B cell (primary cell): ENCODE data around the gene ARHGAP26. TPM values are rescaled to one million over a fixed set of nuclear protein-coding genes. Genes with fewer than 3 reads are reported as not detected.

Source experiments
- ATAC-seq: fragments of 200-7000 bp; cut with Tn5 transposase; one replicate; pipeline ENCODE4 v1.10.0; 2021; ENCODE audit warnings: low read depth, mild to moderate bottlenecking, moderate number of reproducible peaks, moderate library complexity
- CTCF ChIA-PET: fragments of 350-600 bp; sonication (Branson Sonifier 250); formaldehyde crosslinking; loops from one replicate; lab custom pipeline; 2021; ENCODE audit warnings: antibody characterized with exemption, inconsistent platforms; lab: Charles Lee
- POLR2A ChIA-PET: fragments of 350-600 bp; sonication (Branson Sonifier 250); formaldehyde crosslinking; loops from one replicate; lab custom pipeline; 2021; ENCODE audit warnings: antibody characterized with exemption; lab: Charles Lee
- DNase-seq: peaks from one replicate; pipeline ENCODE4 v3.0.0; 2013
- H2AFZ ChIP-seq: 2 replicates; pipeline ENCODE4 v1.6.1; 2012; ENCODE audit warnings: mild to moderate bottlenecking, low read depth, low read length; ENCODE audit not compliant: insufficient read depth, poor library complexity, severe bottlenecking
- H3K27ac ChIP-seq, 2 donors: 1 replicate in 1 of 2; 2 replicates in 1 of 2; pipeline ENCODE4 v1.5.1; 2012 to 2013; ENCODE audit warnings: low read length in 2 of 2, mild to moderate bottlenecking in 2 of 2, moderate library complexity in 1 of 2
- H3K27me3 ChIP-seq, 4 experiments: fragments of 200-600 bp in 1 of 4; sonication (generic) in 1 of 4; replicated peaks in 1 of 4; 1 replicate in 2 of 4; 2 replicates in 2 of 4; pipeline versions ENCODE4 v1.6.1 to v1.7.0; 2013 to 2016; ENCODE audit warnings: low read length in 3 of 4, mild to moderate bottlenecking in 2 of 4, mixed read lengths in 1 of 4, moderate library complexity in 1 of 4; ENCODE audit not compliant: insufficient read depth in 4 of 4, control insufficient read depth in 3 of 4; ENCODE audit errors: control extremely low read depth in 1 of 4
- H3K36me3 ChIP-seq, 2 experiments: replicated peaks in 1 of 2; 1 replicate in 1 of 2; 2 replicates in 1 of 2; pipeline versions ENCODE4 v1.6.1 to v1.7.1; 2013; ENCODE audit warnings: low read length in 1 of 2; ENCODE audit not compliant: insufficient read depth in 2 of 2, control insufficient read depth in 1 of 2; ENCODE audit errors: control extremely low read depth in 1 of 2, extremely low read depth in 1 of 2
- H3K4me1 ChIP-seq, 2 donors: fragments of 200-600 bp in 1 of 2; sonication (generic) in 1 of 2; 1 replicate in 1 of 2; 2 replicates in 1 of 2; pipeline versions ENCODE4 v1.5.1 to v1.6.1; 2013 to 2017; ENCODE audit warnings: low read length in 2 of 2; ENCODE audit not compliant: control insufficient read depth in 2 of 2, insufficient read depth in 2 of 2
- H3K4me2 ChIP-seq: replicated peaks from 2 replicates; pipeline ENCODE3; 2012; ENCODE audit warnings: mild to moderate bottlenecking, low read depth, low read length; ENCODE audit not compliant: poor library complexity, severe bottlenecking
- H3K4me3 ChIP-seq, 5 experiments: fragments of 200-600 bp in 1 of 5; sonication (generic) in 1 of 5; 1 replicate in 3 of 5; 2 replicates in 2 of 5; pipeline versions ENCODE4 v1.5.1 to v1.7.0; 2011 to 2016; ENCODE audit warnings: low read length in 4 of 5, mild to moderate bottlenecking in 4 of 5, low read depth in 2 of 5, control low read depth in 1 of 5, moderate library complexity in 1 of 5; ENCODE audit not compliant: insufficient read depth in 1 of 5; ENCODE audit errors: control extremely low read depth in 1 of 5, extremely low read depth in 1 of 5
- H3K79me2 ChIP-seq: fragments of 200-600 bp; sonication (generic); one replicate; pipeline ENCODE4 v1.6.0; 2016; ENCODE audit warnings: low read length; ENCODE audit not compliant: control insufficient read depth, insufficient read depth
- H3K9ac ChIP-seq: fragments of 200-600 bp; sonication (generic); 2 replicates; pipeline ENCODE4 v1.6.1; 2017; ENCODE audit warnings: mild to moderate bottlenecking, low read length, moderate library complexity
- H3K9me3 ChIP-seq, 3 donors: one replicate each; pipeline versions ENCODE4 v1.6.1 to v1.7.1; 2013; ENCODE audit warnings: low read length in 2 of 3; ENCODE audit not compliant: control insufficient read depth in 2 of 3, insufficient read depth in 1 of 3; ENCODE audit errors: control extremely low read depth in 1 of 3
- H4K20me1 ChIP-seq: 2 replicates; pipeline ENCODE4 v1.6.0; 2012; ENCODE audit warnings: mild to moderate bottlenecking, low read length; ENCODE audit not compliant: insufficient read depth, control insufficient read depth, poor library complexity, severe bottlenecking
- H3K27ac Mint-ChIP-seq: one replicate; pipeline ENCODE4 v1.8.0; 2021; ENCODE audit warnings: mixed read lengths
- H3K27me3 Mint-ChIP-seq: one replicate; pipeline ENCODE4 v1.8.0; 2021; ENCODE audit warnings: mixed read lengths
- H3K4me1 Mint-ChIP-seq: one replicate; pipeline ENCODE4 v1.8.0; 2021; ENCODE audit warnings: mixed read lengths
- H3K4me3 Mint-ChIP-seq: one replicate; pipeline ENCODE4 v1.8.0; 2021; ENCODE audit warnings: mixed read lengths
- H3K9me3 Mint-ChIP-seq: one replicate; pipeline ENCODE4 v1.8.0; 2022; ENCODE audit warnings: mixed read lengths; ENCODE audit not compliant: insufficient read depth
- CTCF ChIP-seq: fragments of 200-600 bp; IDR thresholded peaks from one replicate; pipeline ENCODE4 v1.8.0; 2022; ENCODE audit warnings: antibody characterized with exemption, mild to moderate bottlenecking
- EZH2 ChIP-seq: IDR thresholded peaks from 2 replicates; pipeline ENCODE4 v1.6.1; 2012; ENCODE audit warnings: borderline replicate concordance, low read depth, mild to moderate bottlenecking, moderate library complexity, low read length; ENCODE audit not compliant: insufficient read depth, poor library complexity, severe bottlenecking
- WGBS: methylation state at CpG from one replicate; pipeline ENCODE4 v1.1.5; 2013; ENCODE audit warnings: missing lambda C conversion rate; ENCODE audit not compliant: insufficient coverage; 5-methylcytosine and 5-hydroxymethylcytosine counted together
- intact Hi-C: fragments of 100-400 bp; cut with micrococcal nuclease; formaldehyde crosslinking; loops from one replicate; pipeline ENCODE4 v1.10.0; 2022
- polyA plus RNA-seq: library from polyadenylated mRNA; depleted of rRNA; stranded (reverse); fragments of >200 nt; gene quantifications from 2 replicates; pipeline ENCODE4 v1.2.3, GENCODE V29; 2012
- total RNA-seq, 2 donors: library from RNA; stranded (reverse); fragments of 120-200 nt in 1 of 2; gene quantifications; 1 replicate in 1 of 2; 2 replicates in 1 of 2; pipeline versions ENCODE4 v1.2.3 to v1.2.4, GENCODE V29; 2013 to 2022

ARHGAP26 gene
- total and polyA plus RNA-seq, 2 donors (not counting 1 experiment from before 2014, with no cell fraction given), result 1.8 to 22.5 TPM

- Histone ChIP-seq H3K4me2 (no peak overlapping the region), H2AFZ (no peak overlapping the region), H3K4me3 (no peak overlapping the region), H3K9me3 (no peaks in the 10 kb centered on the region), H3K36me3 (no peaks in the 10 kb centered on the region), H3K79me2 (peaks cover 4% of the 10 kb centered on the region), H4K20me1 (no peaks in the 10 kb centered on the region), H3K9ac (no peak overlapping the region), H3K27ac (no peak overlapping the region), H3K27me3 (no peaks in the 10 kb centered on the region), H3K4me1 (no peaks in the 10 kb centered on the region)
- intact Hi-C loops, result no loop called here
- H3K4me3 Mint-ChIP-seq, result no peak overlapping the region
- H3K9me3 Mint-ChIP-seq, result no peaks in the 10 kb centered on the region
- TF ChIP-seq EZH2 (no peak), CTCF (no peak)
- no peak for DNase-seq
- no peak overlapping the region for H3K27ac Mint-ChIP-seq
- ChIA-PET CTCF (interaction anchor here (0.7 to 1.1 kb wide), 3 partner anchors 11 to 144 kb away, joined by 3 to 4 read pairs (median 4); no protein-coding TSS in a partner anchor), POLR2A (no interaction called here)
- no peak for ATAC-seq
- no peaks in the 10 kb centered on the region for H3K27me3 Mint-ChIP-seq
- peaks cover 6% of the 10 kb centered on the region for H3K4me1 Mint-ChIP-seq
- WGBS, result no CpG with 5 or more reads among the region's 4 CpGs
Measured at GRCh38 chr5:142857405-142857804, 87.2 kb downstream of the ARHGAP26 start.

- TF ChIP-seq EZH2 (no peak), CTCF (no peak)
- Mint-ChIP-seq H3K4me3 (no peak overlapping the region), H3K27ac (no peak overlapping the region), H3K4me1 (peaks cover 6% of the 10 kb centered on the region), H3K9me3 (no peaks in the 10 kb centered on the region), H3K27me3 (no peaks in the 10 kb centered on the region)
- no peak for ATAC-seq
- DNase-seq, result no peak
- H3K27ac ChIP-seq, result no peak overlapping the region
- no peaks in the 10 kb centered on the region for H3K4me1 ChIP-seq
- POLR2A ChIA-PET, result no interaction called here
- no peak overlapping the region for H2AFZ ChIP-seq
- no peaks in the 10 kb centered on the region for H3K79me2 ChIP-seq
- 100% methylated on average over 1 of the region's 2 CpGs for WGBS
- no peaks in the 10 kb centered on the region for H3K36me3 ChIP-seq
- no peak overlapping the region for H3K9ac ChIP-seq
- no peak overlapping the region for H3K4me3 ChIP-seq
- no peaks in the 10 kb centered on the region for H3K27me3 ChIP-seq
- CTCF ChIA-PET, result interaction anchor here (1.1 kb wide), 1 partner anchor 21 kb away, joined by 5 read pairs; no protein-coding TSS in a partner anchor
- no peaks in the 10 kb centered on the region for H4K20me1 ChIP-seq
- no peak overlapping the region for H3K4me2 ChIP-seq
- H3K9me3 ChIP-seq, result no peaks in the 10 kb centered on the region
- intact Hi-C loops, result no loop called here
Measured at GRCh38 chr5:142859037-142859436, 88.9 kb downstream of the ARHGAP26 start.
